ENCODE results near the gene MAP3K7. TPM values are rescaled to one million over a fixed set of nuclear protein-coding genes. Genes with fewer than 3 reads are reported as not detected.

The MAP3K7 gene
- total and polyA plus RNA-seq, 2 of the 13 experiments (the other 11 are each of a cell fraction or from before 2014, with no cell fraction given), result 24.1 to 24.4 TPM

DNA sequence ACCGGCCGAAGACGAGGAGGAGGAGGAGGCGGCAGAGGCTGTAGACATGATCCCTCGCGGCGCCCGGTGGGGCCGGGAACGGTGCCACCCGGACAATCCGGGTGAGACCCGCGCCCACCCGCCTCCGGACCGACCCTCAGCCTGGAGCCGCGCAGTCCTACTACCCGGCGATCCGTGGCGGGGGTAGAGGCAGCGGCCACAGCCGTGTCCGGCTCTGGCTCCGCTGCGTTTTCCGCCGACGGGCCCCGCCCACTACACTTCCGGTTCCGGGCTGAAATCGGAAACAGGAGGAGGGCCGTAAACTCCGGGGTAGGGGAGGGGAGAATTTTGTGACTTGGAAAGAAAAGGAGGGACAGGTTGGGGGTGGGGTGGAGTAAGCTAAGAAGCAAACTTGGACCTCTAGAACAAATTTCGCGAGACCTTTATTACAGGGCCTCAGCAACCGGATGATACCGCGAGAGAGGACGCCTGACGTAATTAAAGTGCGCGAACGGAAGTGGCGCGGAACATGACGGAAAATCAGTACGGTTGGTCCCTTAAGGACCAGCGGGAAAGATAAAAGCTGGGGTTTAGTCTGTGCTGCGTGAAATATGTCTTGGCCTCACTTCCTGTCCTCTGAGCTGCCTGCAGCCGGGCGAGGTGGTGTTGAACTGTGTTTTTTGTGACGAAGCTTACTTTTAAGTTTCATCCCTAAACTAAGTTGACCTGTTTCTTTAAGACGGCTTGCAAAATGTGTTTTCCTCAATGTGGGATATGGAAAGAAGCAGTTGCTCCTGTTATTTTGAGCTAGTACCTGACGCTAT, at the start of gene MAP3K7 (continued):
- TF ChIP-seq ZBTB2 (CRISPR knock-in tag; IDR thresholded peaks at IDR 0.05; ENCODE audit: low read depth), result no peak
- TF ChIP-seq, protein P1, sequence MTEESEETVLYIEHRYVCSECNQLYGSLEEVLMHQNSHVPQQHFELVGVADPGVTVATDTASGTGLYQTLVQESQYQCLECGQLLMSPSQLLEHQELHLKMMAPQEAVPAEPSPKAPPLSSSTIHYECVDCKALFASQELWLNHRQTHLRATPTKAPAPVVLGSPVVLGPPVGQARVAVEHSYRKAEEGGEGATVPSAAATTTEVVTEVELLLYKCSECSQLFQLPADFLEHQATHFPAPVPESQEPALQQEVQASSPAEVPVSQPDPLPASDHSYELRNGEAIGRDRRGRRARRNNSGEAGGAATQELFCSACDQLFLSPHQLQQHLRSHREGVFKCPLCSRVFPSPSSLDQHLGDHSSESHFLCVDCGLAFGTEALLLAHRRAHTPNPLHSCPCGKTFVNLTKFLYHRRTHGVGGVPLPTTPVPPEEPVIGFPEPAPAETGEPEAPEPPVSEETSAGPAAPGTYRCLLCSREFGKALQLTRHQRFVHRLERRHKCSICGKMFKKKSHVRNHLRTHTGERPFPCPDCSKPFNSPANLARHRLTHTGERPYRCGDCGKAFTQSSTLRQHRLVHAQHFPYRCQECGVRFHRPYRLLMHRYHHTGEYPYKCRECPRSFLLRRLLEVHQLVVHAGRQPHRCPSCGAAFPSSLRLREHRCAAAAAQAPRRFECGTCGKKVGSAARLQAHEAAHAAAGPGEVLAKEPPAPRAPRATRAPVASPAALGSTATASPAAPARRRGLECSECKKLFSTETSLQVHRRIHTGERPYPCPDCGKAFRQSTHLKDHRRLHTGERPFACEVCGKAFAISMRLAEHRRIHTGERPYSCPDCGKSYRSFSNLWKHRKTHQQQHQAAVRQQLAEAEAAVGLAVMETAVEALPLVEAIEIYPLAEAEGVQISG (CRISPR knock-in tag; IDR thresholded peaks at IDR 0.05), result peak; percentile 82
- no peak for TF ChIP-seq ZNF33A (CRISPR knock-in tag; IDR thresholded peaks at IDR 0.05; ENCODE audit: borderline replicate concordance)
- TF ChIP-seq, protein P2, sequence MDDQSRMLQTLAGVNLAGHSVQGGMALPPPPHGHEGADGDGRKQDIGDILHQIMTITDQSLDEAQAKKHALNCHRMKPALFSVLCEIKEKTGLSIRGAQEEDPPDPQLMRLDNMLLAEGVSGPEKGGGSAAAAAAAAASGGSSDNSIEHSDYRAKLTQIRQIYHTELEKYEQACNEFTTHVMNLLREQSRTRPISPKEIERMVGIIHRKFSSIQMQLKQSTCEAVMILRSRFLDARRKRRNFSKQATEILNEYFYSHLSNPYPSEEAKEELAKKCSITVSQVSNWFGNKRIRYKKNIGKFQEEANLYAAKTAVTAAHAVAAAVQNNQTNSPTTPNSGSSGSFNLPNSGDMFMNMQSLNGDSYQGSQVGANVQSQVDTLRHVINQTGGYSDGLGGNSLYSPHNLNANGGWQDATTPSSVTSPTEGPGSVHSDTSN (CRISPR knock-in tag; IDR thresholded peaks at IDR 0.05; ENCODE audit: borderline replicate concordance), result no peak
- TF ChIP-seq ZNF160 (CRISPR knock-in tag; IDR thresholded peaks at IDR 0.05), result no peak
- TF ChIP-seq CBX2 (IDR thresholded peaks at IDR 0.05; ENCODE audit: low read depth, low read length), result no peak
- no peak for TF ChIP-seq CBX2 (CRISPR knock-in tag; IDR thresholded peaks at IDR 0.05; ENCODE audit: low read depth)
- peak; percentile 57 for TF ChIP-seq ZNF18 (CRISPR knock-in tag; IDR thresholded peaks at IDR 0.05; ENCODE audit: insufficient replicate concordance)
- peak; percentile 97 for TF ChIP-seq CHD2 (IDR thresholded peaks at IDR 0.05; ENCODE audit: low read depth, low read length)
- TF ChIP-seq, protein P3, sequence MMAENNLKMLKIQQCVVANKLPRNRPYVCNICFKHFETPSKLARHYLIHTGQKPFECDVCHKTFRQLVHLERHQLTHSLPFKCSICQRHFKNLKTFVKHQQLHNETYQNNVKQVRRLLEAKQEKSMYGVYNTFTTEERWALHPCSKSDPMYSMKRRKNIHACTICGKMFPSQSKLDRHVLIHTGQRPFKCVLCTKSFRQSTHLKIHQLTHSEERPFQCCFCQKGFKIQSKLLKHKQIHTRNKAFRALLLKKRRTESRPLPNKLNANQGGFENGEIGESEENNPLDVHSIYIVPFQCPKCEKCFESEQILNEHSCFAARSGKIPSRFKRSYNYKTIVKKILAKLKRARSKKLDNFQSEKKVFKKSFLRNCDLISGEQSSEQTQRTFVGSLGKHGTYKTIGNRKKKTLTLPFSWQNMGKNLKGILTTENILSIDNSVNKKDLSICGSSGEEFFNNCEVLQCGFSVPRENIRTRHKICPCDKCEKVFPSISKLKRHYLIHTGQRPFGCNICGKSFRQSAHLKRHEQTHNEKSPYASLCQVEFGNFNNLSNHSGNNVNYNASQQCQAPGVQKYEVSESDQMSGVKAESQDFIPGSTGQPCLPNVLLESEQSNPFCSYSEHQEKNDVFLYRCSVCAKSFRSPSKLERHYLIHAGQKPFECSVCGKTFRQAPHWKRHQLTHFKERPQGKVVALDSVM (CRISPR knock-in tag; IDR thresholded peaks at IDR 0.05), result no peak; the same call in 1 of the 2 replicates
- TF ChIP-seq ZHX2 (IDR thresholded peaks at IDR 0.05; ENCODE audit: low read depth), result peak; percentile 90
- no peak for TF ChIP-seq ZHX2 (CRISPR knock-in tag; IDR thresholded peaks at IDR 0.05; ENCODE audit: borderline replicate concordance)
